Caco-2 (cell line): Measurements from ENCODE around the gene PIGL. TPM values are rescaled to one million over a fixed set of nuclear protein-coding genes. Genes with fewer than 3 reads are reported as not detected.
A peak's percentile ranks its signal among the peaks of the same experiment; 100 is the strongest.

Experiments used
- BruUV-seq: library from RNA; stranded (reverse); fragments of 400-500 nt; replicated peaks from 2 replicates; lab custom pipeline; 2021; lab: Mats Ljungman, UMichigan
- CTCF ChIA-PET: fragments of 300-600 bp; sonication (Branson Sonifier 250); formaldehyde crosslinking; loops from one replicate; lab custom pipeline; 2022; ENCODE audit warnings: antibody characterized with exemption; lab: Charles Lee
- POLR2A ChIA-PET: fragments of 300-600 bp; sonication (Branson Sonifier 250); formaldehyde crosslinking; loops from one replicate; lab custom pipeline; 2022; ENCODE audit warnings: antibody characterized with exemption; lab: Charles Lee
- DNase-seq, 2 experiments: peaks; one replicate each; pipeline versions ENCODE4 v3.0.0 to v3.0.0-alpha.2; 2020 to 2022
- H3K27me3 ChIP-seq: replicated peaks from 2 replicates; pipeline ENCODE4 v1.6.0; 2011; ENCODE audit warnings: low read length; ENCODE audit not compliant: control insufficient read depth, insufficient read depth
- H3K36me3 ChIP-seq: 2 replicates; pipeline ENCODE4 v1.5.1; 2011; ENCODE audit warnings: low read length; ENCODE audit not compliant: control insufficient read depth, insufficient read depth
- H3K4me1 ChIP-seq: fragments of 250-450 bp; sonication (Bioruptor Pico); 2 replicates; pipeline ENCODE4 v1.5.1; 2020; ENCODE audit warnings: mild to moderate bottlenecking
- H3K4me3 ChIP-seq: 2 replicates; pipeline ENCODE4 v1.5.1; 2011; ENCODE audit warnings: low read depth, mild to moderate bottlenecking, control low read depth, low read length
- H3K9me3 ChIP-seq: fragments of 250-450 bp; sonication (Bioruptor Pico); 2 replicates; pipeline ENCODE4 v1.5.1; 2020; ENCODE audit warnings: mild to moderate bottlenecking, moderate library complexity
- H3K27ac Mint-ChIP-seq: one replicate; pipeline ENCODE4 v1.8.0; 2022; ENCODE audit warnings: mixed read lengths; ENCODE audit not compliant: unreplicated experiment
- H3K27me3 Mint-ChIP-seq: one replicate; pipeline ENCODE4 v1.8.0; 2022; ENCODE audit warnings: mixed read lengths; ENCODE audit not compliant: insufficient read depth, unreplicated experiment
- H3K36me3 Mint-ChIP-seq: one replicate; pipeline ENCODE4 v1.8.0; 2022; ENCODE audit warnings: mild to moderate bottlenecking, mixed read lengths; ENCODE audit not compliant: insufficient read depth, unreplicated experiment
- H3K4me1 Mint-ChIP-seq: one replicate; pipeline ENCODE4 v1.8.0; 2022; ENCODE audit warnings: low read depth, mixed read lengths; ENCODE audit not compliant: unreplicated experiment
- H3K4me3 Mint-ChIP-seq: one replicate; pipeline ENCODE4 v1.8.0; 2022; ENCODE audit warnings: mild to moderate bottlenecking, moderate library complexity, mixed read lengths; ENCODE audit not compliant: unreplicated experiment
- H3K9me3 Mint-ChIP-seq: one replicate; pipeline ENCODE4 v1.8.0; 2022; ENCODE audit warnings: mixed read lengths; ENCODE audit not compliant: unreplicated experiment
- intact Hi-C: fragments of 100-400 bp; cut with micrococcal nuclease; formaldehyde crosslinking; loops from one replicate; pipeline ENCODE4 v1.10.0; 2022; ENCODE audit not compliant: unreplicated experiment
- total RNA-seq: library from RNA; stranded (reverse); gene quantifications from 2 replicates; pipeline ENCODE4 v1.2.3, GENCODE V29; 2022
- TF ChIP-seq, protein P1 (sequence below), 2 experiments: fragments of 200-600 bp in 1 of 2; IDR thresholded peaks; 1 replicate in 1 of 2; 2 replicates in 1 of 2; pipeline versions ENCODE4 v1.5.1 to v1.8.0; 2011 to 2022; ENCODE audit warnings: antibody characterized with exemption in 1 of 2, control low read depth in 1 of 2, inconsistent platforms in 1 of 2, low read depth in 1 of 2, low read length in 1 of 2, mild to moderate bottlenecking in 1 of 2, moderate library complexity in 1 of 2; ENCODE audit not compliant: insufficient read depth in 1 of 2, severe bottlenecking in 1 of 2, unreplicated experiment in 1 of 2

The PIGL gene
- total RNA-seq, 1 experiment from 2014 or later = 21.1 TPM

DNA sequence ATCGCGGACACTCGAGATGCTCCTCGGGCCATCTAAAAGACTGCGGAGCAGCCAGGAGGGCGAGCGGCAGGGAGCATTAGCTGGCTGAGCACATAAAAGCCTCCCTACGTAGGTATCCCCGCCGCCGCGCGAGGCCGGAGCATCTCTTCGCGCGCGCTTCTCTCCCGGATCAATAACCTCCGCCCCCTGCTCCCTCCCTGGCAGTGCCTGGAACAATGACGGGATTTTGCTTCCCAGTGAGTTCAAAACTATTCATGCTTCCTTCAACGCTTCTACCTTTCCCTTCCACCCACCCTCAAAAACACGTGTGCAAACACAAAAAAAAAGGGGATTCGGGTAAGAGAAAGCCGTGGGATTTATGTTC is 135.3 kb downstream of the PIGL start:
- ChIA-PET CTCF (interaction anchor here (1.1 to 3.0 kb wide), 2 partner anchors 11 to 12 kb away, joined by 5 to 17 read pairs; no protein-coding TSS in a partner anchor), POLR2A (interaction anchor here (2.4 to 2.8 kb wide), 2 partner anchors 29 to 86 kb away, joined by 12 to 15 read pairs; partner anchors contain the start of gene UBB)
- H3K27ac Mint-ChIP-seq = peak overlapping the region; percentile 88
- H3K9me3 Mint-ChIP-seq = no peaks in the 10 kb centered on the region
- H3K9me3 ChIP-seq = 0 out of 2 replicates have a peak, but pooled peaks cover 4% of the 10 kb centered on the region
- no TSS peak for BruUV-seq
- TF ChIP-seq, protein P1, sequence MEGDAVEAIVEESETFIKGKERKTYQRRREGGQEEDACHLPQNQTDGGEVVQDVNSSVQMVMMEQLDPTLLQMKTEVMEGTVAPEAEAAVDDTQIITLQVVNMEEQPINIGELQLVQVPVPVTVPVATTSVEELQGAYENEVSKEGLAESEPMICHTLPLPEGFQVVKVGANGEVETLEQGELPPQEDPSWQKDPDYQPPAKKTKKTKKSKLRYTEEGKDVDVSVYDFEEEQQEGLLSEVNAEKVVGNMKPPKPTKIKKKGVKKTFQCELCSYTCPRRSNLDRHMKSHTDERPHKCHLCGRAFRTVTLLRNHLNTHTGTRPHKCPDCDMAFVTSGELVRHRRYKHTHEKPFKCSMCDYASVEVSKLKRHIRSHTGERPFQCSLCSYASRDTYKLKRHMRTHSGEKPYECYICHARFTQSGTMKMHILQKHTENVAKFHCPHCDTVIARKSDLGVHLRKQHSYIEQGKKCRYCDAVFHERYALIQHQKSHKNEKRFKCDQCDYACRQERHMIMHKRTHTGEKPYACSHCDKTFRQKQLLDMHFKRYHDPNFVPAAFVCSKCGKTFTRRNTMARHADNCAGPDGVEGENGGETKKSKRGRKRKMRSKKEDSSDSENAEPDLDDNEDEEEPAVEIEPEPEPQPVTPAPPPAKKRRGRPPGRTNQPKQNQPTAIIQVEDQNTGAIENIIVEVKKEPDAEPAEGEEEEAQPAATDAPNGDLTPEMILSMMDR (IDR thresholded peaks at IDR 0.05; ENCODE audit: insufficient read depth in 1 of 2, low read depth in 1 of 2, low read length in 1 of 2, severe bottlenecking in 1 of 2, unreplicated experiment in 1 of 2) = no peak
- no peaks in the 10 kb centered on the region for H3K27me3 Mint-ChIP-seq
- no peaks in the 10 kb centered on the region for H3K36me3 ChIP-seq
- intact Hi-C loops = loop anchor here (2.0 kb wide), 1 partner anchor 65 kb away; no protein-coding TSS in a partner anchor
- DNase-seq = peak; percentile 53 to 54
- H3K4me3 Mint-ChIP-seq = peak overlapping the region; percentile 93
- H3K4me1 ChIP-seq = peaks cover 7% of the 10 kb centered on the region; the same call in 1 of the 2 replicates
- no peaks in the 10 kb centered on the region for H3K4me1 Mint-ChIP-seq
- peak overlapping the region; percentile 55 for H3K4me3 ChIP-seq
- H3K36me3 Mint-ChIP-seq = peaks cover 20% of the 10 kb centered on the region
- H3K27me3 ChIP-seq = no peaks in the 10 kb centered on the region

DNA sequence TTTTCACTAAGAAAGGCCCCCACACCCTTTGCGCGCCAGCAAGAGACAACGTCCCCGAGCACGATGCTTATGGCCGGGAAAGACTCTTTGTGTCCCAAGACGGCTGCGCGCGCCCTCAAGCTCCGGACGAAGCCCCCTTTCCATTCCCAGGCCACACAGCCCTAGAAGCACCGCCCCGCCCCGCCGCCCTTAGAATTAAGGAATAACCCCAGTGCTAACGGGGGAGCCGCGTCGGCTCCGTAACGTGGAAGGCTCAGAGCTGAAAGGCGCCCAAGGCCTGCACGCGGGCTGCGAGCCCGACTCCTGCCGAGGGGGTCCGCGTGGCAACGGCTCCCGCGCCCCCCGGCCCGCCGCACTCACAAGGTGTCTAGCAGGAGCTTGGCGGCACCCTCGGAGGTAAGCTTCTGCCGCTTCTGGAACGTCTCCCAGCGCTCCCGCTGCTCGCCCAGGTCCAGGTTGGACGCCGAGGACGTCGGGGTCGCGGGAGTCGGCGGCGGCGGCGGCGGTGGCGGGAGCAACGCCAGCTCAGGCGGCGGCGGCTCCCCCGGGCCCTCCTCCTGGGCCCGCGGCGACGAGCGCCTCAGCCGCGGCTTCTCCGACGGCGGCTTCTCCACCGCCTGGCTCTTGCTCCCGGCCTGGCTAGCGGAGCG is 135.8 kb downstream of the PIGL start:
- Mint-ChIP-seq H3K9me3 (no peaks in the 10 kb centered on the region), H3K27me3 (no peaks in the 10 kb centered on the region), H3K4me3 (peak overlapping the region; percentile 93), H3K36me3 (peaks cover 16% of the 10 kb centered on the region), H3K27ac (peak overlapping the region; percentile 88), H3K4me1 (no peaks in the 10 kb centered on the region)
- H3K4me3 ChIP-seq = peak overlapping the region; percentile 55
- BruUV-seq = no TSS peak
- H3K36me3 ChIP-seq = no peaks in the 10 kb centered on the region
- ChIA-PET POLR2A (interaction anchor here (0.5 to 2.8 kb wide), 5 partner anchors 28 to 93 kb away, joined by 3 to 15 read pairs (median 10); partner anchors contain the start of gene UBB), CTCF (interaction anchor here (0.5 to 3.0 kb wide), 7 partner anchors 11 to 561 kb away, joined by 3 to 17 read pairs (median 5); partner anchors contain the start of gene UBB)
- 0 out of 2 replicates have a peak, but pooled peaks cover 4% of the 10 kb centered on the region for H3K9me3 ChIP-seq
- peak; percentile 41 to 59 for DNase-seq
- H3K27me3 ChIP-seq = no peaks in the 10 kb centered on the region
- intact Hi-C loops = loop anchor here (2.0 kb wide), 1 partner anchor 66 kb away; no protein-coding TSS in a partner anchor
- TF ChIP-seq, protein P1 (IDR thresholded peaks at IDR 0.05; ENCODE audit: insufficient read depth in 1 of 2, low read depth in 1 of 2, low read length in 1 of 2, severe bottlenecking in 1 of 2, unreplicated experiment in 1 of 2) = no peak
- peaks cover 7% of the 10 kb centered on the region; the same call in 1 of the 2 replicates for H3K4me1 ChIP-seq
